Transverse colon (tissue), 4 donors: Measurements from ENCODE around the gene RFTN1. TPM values are rescaled to one million over a fixed set of nuclear protein-coding genes. Genes with fewer than 3 reads are reported as not detected.
A peak's percentile ranks its signal among the peaks of the same experiment; 100 is the strongest.

Experiments used
- DNase-seq: peaks from one replicate; pipeline ENCODE4 v3.0.0-alpha.2; 2019
- H3K27ac ChIP-seq, 4 donors: fragments of 200-600 bp; sonication (generic); 2 replicates each; pipeline ENCODE4 v1.5.1; 2016 to 2018; ENCODE audit warnings: inconsistent platforms in 4 of 4
- H3K27me3 ChIP-seq: fragments of 200-600 bp; sonication (generic); 2 replicates; pipeline ENCODE4 v1.5.1; 2017; ENCODE audit warnings: inconsistent platforms
- H3K36me3 ChIP-seq, 4 donors: fragments of 200-600 bp; sonication (generic); 2 replicates each; pipeline ENCODE4 v1.5.1; 2017 to 2019; ENCODE audit warnings: inconsistent platforms in 4 of 4
- H3K4me1 ChIP-seq, 4 donors: fragments of 200-600 bp; sonication (generic); 2 replicates each; pipeline ENCODE4 v1.5.1; 2017 to 2020; ENCODE audit warnings: inconsistent platforms in 4 of 4
- H3K4me3 ChIP-seq, 4 donors: fragments of 200-600 bp; sonication (generic); 1 replicate in 1 of 4; 2 replicates in 3 of 4; pipeline versions ENCODE4 v1.5.1 to v1.6.1; 2017 to 2019; ENCODE audit warnings: inconsistent platforms in 4 of 4
- H3K9me3 ChIP-seq, 2 donors: fragments of 200-600 bp; sonication (generic); 2 replicates each; pipeline ENCODE4 v1.5.1; 2017 to 2019; ENCODE audit warnings: inconsistent platforms in 2 of 2
- CTCF ChIP-seq, 5 experiments: fragments of 200-600 bp in 3 of 5; fragments of 450-650 bp in 2 of 5; sonication (generic) in 3 of 5; IDR thresholded peaks; 1 replicate in 2 of 5; 2 replicates in 3 of 5; pipeline ENCODE4 v1.5.1; 2016 to 2017; ENCODE audit warnings: antibody characterized with exemption in 5 of 5, inconsistent platforms in 3 of 5, mild to moderate bottlenecking in 2 of 5, moderate library complexity in 1 of 5
- EP300 ChIP-seq: sonication (generic); formaldehyde crosslinking; IDR thresholded peaks from one replicate; pipeline ENCODE4 v1.6.1; 2017; ENCODE audit warnings: antibody characterized with exemption, low read depth
- POLR2A ChIP-seq: fragments of 450-650 bp; IDR thresholded peaks from one replicate; pipeline ENCODE4 v1.6.1; 2016; ENCODE audit warnings: antibody characterized with exemption, mild to moderate bottlenecking, moderate library complexity
- POLR2AphosphoS5 ChIP-seq, 3 donors: sonication (generic); formaldehyde crosslinking; IDR thresholded peaks; one replicate each; pipeline ENCODE4 v1.6.1; 2016; ENCODE audit warnings: antibody characterized with exemption in 3 of 3
- WGBS, 2 donors: methylation state at CpG; one replicate each; pipeline ENCODE4 v1.1.5; 2018; ENCODE audit warnings: low coverage in 1 of 2; 5-methylcytosine and 5-hydroxymethylcytosine counted together
- in situ Hi-C, 4 donors: fragments of 200-750 bp; cut with MboI; loops; one replicate each; pipeline versions ENCODE4 v1.15.0 to v1.15.1; 2017; ENCODE audit warnings: low sequenced_read_pairs in 3 of 4, low pct_ligation_motif_present in 1 of 4, low pct_unique_long_range_greater_than_20kb in 1 of 4
- intact Hi-C: fragments of 100-400 bp; cut with DNase I; formaldehyde crosslinking; loops from one replicate; pipeline ENCODE4 v1.15.1; 2023; ENCODE audit warnings: low total_unique reads
- total RNA-seq, 4 donors: library from RNA; depleted of rRNA; stranded (reverse); fragments of >200 nt; gene quantifications; one replicate each; pipeline ENCODE4 v1.1.0, GENCODE V29; 2016

RFTN1 gene
- total RNA-seq, 4 donors from 2014 or later, result 6.7 to 25.7 (median 15.7) TPM

DNA sequence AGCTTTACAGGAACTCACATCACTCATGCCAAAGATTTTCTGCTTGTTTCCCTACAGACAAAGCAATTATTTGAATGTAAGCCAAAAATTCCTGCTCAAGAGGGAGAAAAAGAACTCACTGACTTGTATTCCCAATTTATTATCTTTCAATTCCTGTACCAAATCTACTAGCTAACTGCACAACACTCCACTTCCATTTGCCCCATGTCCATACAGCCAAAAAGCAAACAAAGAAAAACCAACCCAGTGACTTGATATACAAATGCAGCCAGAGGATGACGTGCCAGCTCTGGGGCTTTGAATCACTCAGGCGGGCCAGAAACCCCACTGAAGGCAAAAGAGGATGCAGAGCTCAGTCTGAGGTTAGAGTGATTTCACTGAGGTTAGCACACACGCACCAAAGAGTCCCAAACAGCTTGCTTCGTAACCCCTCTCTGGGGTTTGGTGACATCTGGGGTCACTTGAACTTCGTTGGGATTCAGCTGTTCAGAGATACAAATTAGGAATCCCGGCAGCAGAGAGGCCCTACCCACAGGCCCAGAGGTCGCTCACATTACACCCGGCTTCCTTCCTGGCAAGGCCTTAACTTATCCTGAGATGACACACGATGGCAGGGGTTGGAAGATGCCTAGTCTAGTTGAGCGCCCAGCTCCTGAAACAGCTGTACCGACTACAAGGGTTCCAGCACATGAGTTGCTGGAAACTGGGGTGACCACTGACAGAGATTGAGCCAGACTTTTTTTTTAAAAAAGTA, 1.6 kb downstream of the RFTN1 start:
- in situ Hi-C loops, result no loop called here

GRCh38 chr3:16510620-16511319, 2.7 kb downstream of the RFTN1 start:
- TF ChIP-seq CTCF (IDR thresholded peaks at IDR 0.05) (no peak), POLR2A (no peak), EP300 (no peak), POLR2AphosphoS5 (IDR thresholded peaks at IDR 0.05) (no peak)
- H3K4me3 ChIP-seq, result no peak overlapping the region
- intact Hi-C loops (no loop called here), in situ Hi-C loops (no loop called here)
- peaks cover 0 to 25% (median 10%) of the 10 kb centered on the region in 4 donors for H3K4me1 ChIP-seq
- no peaks in the 10 kb centered on the region for H3K9me3 ChIP-seq
- peaks cover 32% of the 10 kb centered on the region for H3K27me3 ChIP-seq
- H3K27ac ChIP-seq, result peak overlapping the region; percentile 75 to 81 (median 78)
- WGBS, 2 donors, result 57 to 71% methylated on average over 3 of the region's 3 CpGs
- no peak for DNase-seq
- no peaks in the 10 kb centered on the region for H3K36me3 ChIP-seq

More for the DNA sequence above, 1.6 kb downstream of the RFTN1 start:
- intact Hi-C loops, result no loop called here
- 47 to 58% methylated on average over 4 to 11 of the region's 11 CpGs for WGBS, 2 donors
- H3K4me3 ChIP-seq, result peak overlapping the region in 3 of 4 donors; percentile 45 to 62 (median 53)
- peaks cover 0 to 25% (median 10%) of the 10 kb centered on the region in 4 donors for H3K4me1 ChIP-seq
- peak overlapping the region; percentile 75 to 81 (median 78) for H3K27ac ChIP-seq
- TF ChIP-seq CTCF (IDR thresholded peaks at IDR 0.05), result no peak
- TF ChIP-seq POLR2A, result peak; percentile 29
- TF ChIP-seq EP300, result no peak
- peak in 2 of 3 donors; percentile 28 to 48 for TF ChIP-seq POLR2AphosphoS5 (IDR thresholded peaks at IDR 0.05)
- no peaks in the 10 kb centered on the region for H3K36me3 ChIP-seq
- peaks cover 32% of the 10 kb centered on the region for H3K27me3 ChIP-seq
- no peaks in the 10 kb centered on the region for H3K9me3 ChIP-seq
- DNase-seq, result peak; percentile 65

GRCh38 chr3:16509721-16510619, 3.5 kb downstream of the RFTN1 start:
- TF ChIP-seq EP300 (no peak), POLR2A (no peak), POLR2AphosphoS5 (IDR thresholded peaks at IDR 0.05) (no peak), CTCF (IDR thresholded peaks at IDR 0.05) (no peak)
- in situ Hi-C loops (no loop called here), intact Hi-C loops (no loop called here)
- DNase-seq, result no peak
- H3K4me3 ChIP-seq, result no peak overlapping the region
- H3K27ac ChIP-seq, result peak overlapping the region; percentile 75 to 81 (median 78)
- H3K27me3 ChIP-seq, result peaks cover 32% of the 10 kb centered on the region
- H3K4me1 ChIP-seq, result peaks cover 0 to 25% (median 10%) of the 10 kb centered on the region in 4 donors
- no peaks in the 10 kb centered on the region for H3K36me3 ChIP-seq
- 38 to 58% methylated on average over 1 to 10 of the region's 10 CpGs for WGBS, 2 donors
- H3K9me3 ChIP-seq, result no peaks in the 10 kb centered on the region
